T-helper 1 cell (primary cell): Measurements from ENCODE around the gene HSFX2.
A peak's percentile ranks its signal among the peaks of the same experiment; 100 is the strongest.
"Not testable (repeated sequence)": the region's sequence is repeated elsewhere in the genome, so short reads cannot be mapped to it uniquely, and the experiment has no call there.

ENCODE experiments used
- DNase-seq, 5 donors: peaks; one replicate each; pipeline ENCODE4 v3.0.0-alpha.2; 2012 to 2020

Gene HSFX2

GRCh38 chrX:149587359-149587758, 7.8 kb downstream of the HSFX2 start, which contains the start of gene MAGEA9B:
MAGEA9B (minus strand) TSS chrX:149587459; CDS start chrX:149583179, 4,280 bp downstream.
- not testable (repeated sequence) for DNase-seq

- DNase-seq, result not testable (repeated sequence)
Observed at GRCh38 chrX:149585631-149586030, 9.5 kb downstream of the HSFX2 start.

- DNase-seq, result not testable (repeated sequence)
Observed at GRCh38 chrX:149573456-149573855, 21.7 kb downstream of the HSFX2 start.

- DNase-seq, result no peak
Observed at GRCh38 chrX:149572743-149573142, 22.4 kb downstream of the HSFX2 start.

GRCh38 chrX:149571770-149572169, 23.3 kb downstream of the HSFX2 start:
- DNase-seq, result no peak

- DNase-seq, result no peak
Observed at GRCh38 chrX:149570668-149571067, 24.4 kb downstream of the HSFX2 start.

- DNase-seq, result peak in 1 of 5 donors; percentile 25
Observed at GRCh38 chrX:149569770-149570169, 25.3 kb downstream of the HSFX2 start.

- no peak for DNase-seq
Observed at GRCh38 chrX:149568701-149569296, 26.3 kb downstream of the HSFX2 start.

GRCh38 chrX:149567621-149568417, 27.3 kb downstream of the HSFX2 start:
- no peak for DNase-seq

- DNase-seq, result no peak
Observed at GRCh38 chrX:149563359-149563758, 31.8 kb downstream of the HSFX2 start.

- not testable (repeated sequence) for DNase-seq
Observed at GRCh38 chrX:149555251-149555650, 39.9 kb downstream of the HSFX2 start.

GRCh38 chrX:149551939-149552248, 43.2 kb downstream of the HSFX2 start:
- not testable (repeated sequence) for DNase-seq

- not testable (repeated sequence) for DNase-seq
Observed at GRCh38 chrX:149551245-149551938, 43.7 kb downstream of the HSFX2 start.

GRCh38 chrX:149550454-149550853, 44.7 kb downstream of the HSFX2 start:
- not testable (repeated sequence) for DNase-seq

- DNase-seq, result not testable (repeated sequence)
Observed at GRCh38 chrX:149549701-149550100, 45.4 kb downstream of the HSFX2 start, which contains the start of gene HSFX3. HSFX3 (minus strand) TSS chrX:149549924; CDS start chrX:149549852, 72 bp downstream.

- DNase-seq, result not testable (repeated sequence)
Observed at GRCh38 chrX:149547782-149548181, 47.3 kb downstream of the HSFX2 start.

- not testable (repeated sequence) for DNase-seq
Observed at GRCh38 chrX:149546962-149547361, 48.2 kb downstream of the HSFX2 start.

GRCh38 chrX:149545545-149546543, 49.3 kb downstream of the HSFX2 start:
- not testable (repeated sequence) for DNase-seq
